ENCODE data around the gene LEMD3. TPM values are rescaled to one million over a fixed set of nuclear protein-coding genes. Genes with fewer than 3 reads are reported as not detected.

Gene LEMD3
- polyA plus RNA-seq, 1 donor from 2014 or later, result 41.0 TPM

DNA sequence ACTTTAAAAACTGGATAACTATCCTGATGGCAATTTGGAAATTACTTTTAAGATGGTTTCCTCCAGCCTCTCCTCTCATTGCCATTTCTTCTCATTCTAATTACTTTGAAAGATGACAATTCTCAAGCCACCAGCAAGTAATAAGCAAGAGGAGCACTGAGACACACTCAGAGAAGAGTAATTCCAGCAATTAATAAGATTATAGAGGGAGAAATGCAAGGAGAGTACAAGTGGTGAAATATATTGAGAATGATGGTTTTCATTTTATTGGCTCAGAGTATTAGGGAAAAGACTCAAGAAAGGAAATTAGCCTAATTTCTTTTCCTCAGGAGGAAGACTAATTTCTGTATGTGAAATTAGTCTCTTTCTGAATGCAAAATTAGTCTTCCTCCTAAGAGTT, 88.6 kb downstream of the LEMD3 start:
- Histone ChIP-seq H3K27me3 (ENCODE audit: insufficient read depth, low read depth, low read length) (no peaks in the 10 kb centered on the region), H3F3A (ENCODE audit: insufficient read depth, low read length, poor library complexity, severe bottlenecking) (no peaks in the 10 kb centered on the region), H3K36me3 (ENCODE audit: insufficient read depth, low read length) (no peaks in the 10 kb centered on the region), H3K27ac (ENCODE audit: low read length) (no peak overlapping the region), H3K9me2 (ENCODE audit: insufficient read depth, low read length) (no peaks in the 10 kb centered on the region), H3K4me3 (ENCODE audit: low read length) (no peak overlapping the region), H3K79me2 (replicated peaks; ENCODE audit: insufficient read depth, low read length) (no peaks in the 10 kb centered on the region), H3K4me2 (ENCODE audit: low read length) (no peak overlapping the region), H3K9ac (ENCODE audit: low read length) (no peak overlapping the region), H2AFZ (ENCODE audit: low read depth, low read length) (no peak overlapping the region), H4K20me1 (ENCODE audit: insufficient read depth) (no peaks in the 10 kb centered on the region), H3K9me3 (ENCODE audit: low read length) (no peaks in the 10 kb centered on the region)
- TF ChIP-seq, protein P1, sequence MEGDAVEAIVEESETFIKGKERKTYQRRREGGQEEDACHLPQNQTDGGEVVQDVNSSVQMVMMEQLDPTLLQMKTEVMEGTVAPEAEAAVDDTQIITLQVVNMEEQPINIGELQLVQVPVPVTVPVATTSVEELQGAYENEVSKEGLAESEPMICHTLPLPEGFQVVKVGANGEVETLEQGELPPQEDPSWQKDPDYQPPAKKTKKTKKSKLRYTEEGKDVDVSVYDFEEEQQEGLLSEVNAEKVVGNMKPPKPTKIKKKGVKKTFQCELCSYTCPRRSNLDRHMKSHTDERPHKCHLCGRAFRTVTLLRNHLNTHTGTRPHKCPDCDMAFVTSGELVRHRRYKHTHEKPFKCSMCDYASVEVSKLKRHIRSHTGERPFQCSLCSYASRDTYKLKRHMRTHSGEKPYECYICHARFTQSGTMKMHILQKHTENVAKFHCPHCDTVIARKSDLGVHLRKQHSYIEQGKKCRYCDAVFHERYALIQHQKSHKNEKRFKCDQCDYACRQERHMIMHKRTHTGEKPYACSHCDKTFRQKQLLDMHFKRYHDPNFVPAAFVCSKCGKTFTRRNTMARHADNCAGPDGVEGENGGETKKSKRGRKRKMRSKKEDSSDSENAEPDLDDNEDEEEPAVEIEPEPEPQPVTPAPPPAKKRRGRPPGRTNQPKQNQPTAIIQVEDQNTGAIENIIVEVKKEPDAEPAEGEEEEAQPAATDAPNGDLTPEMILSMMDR (IDR thresholded peaks at IDR 0.05; ENCODE audit: poor library complexity, severe bottlenecking), result no peak
- no peak for TF ChIP-seq EZH2 (IDR thresholded peaks at IDR 0.05; ENCODE audit: borderline replicate concordance, insufficient read depth, low read length, poor library complexity, severe bottlenecking)
- TF ChIP-seq POLR2AphosphoS5 (IDR thresholded peaks at IDR 0.05), result no peak
- TF ChIP-seq, protein P2, sequence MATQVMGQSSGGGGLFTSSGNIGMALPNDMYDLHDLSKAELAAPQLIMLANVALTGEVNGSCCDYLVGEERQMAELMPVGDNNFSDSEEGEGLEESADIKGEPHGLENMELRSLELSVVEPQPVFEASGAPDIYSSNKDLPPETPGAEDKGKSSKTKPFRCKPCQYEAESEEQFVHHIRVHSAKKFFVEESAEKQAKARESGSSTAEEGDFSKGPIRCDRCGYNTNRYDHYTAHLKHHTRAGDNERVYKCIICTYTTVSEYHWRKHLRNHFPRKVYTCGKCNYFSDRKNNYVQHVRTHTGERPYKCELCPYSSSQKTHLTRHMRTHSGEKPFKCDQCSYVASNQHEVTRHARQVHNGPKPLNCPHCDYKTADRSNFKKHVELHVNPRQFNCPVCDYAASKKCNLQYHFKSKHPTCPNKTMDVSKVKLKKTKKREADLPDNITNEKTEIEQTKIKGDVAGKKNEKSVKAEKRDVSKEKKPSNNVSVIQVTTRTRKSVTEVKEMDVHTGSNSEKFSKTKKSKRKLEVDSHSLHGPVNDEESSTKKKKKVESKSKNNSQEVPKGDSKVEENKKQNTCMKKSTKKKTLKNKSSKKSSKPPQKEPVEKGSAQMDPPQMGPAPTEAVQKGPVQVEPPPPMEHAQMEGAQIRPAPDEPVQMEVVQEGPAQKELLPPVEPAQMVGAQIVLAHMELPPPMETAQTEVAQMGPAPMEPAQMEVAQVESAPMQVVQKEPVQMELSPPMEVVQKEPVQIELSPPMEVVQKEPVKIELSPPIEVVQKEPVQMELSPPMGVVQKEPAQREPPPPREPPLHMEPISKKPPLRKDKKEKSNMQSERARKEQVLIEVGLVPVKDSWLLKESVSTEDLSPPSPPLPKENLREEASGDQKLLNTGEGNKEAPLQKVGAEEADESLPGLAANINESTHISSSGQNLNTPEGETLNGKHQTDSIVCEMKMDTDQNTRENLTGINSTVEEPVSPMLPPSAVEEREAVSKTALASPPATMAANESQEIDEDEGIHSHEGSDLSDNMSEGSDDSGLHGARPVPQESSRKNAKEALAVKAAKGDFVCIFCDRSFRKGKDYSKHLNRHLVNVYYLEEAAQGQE (IDR thresholded peaks at IDR 0.05; ENCODE audit: borderline replicate concordance), result no peak
- no peak for TF ChIP-seq EP300 (conservative IDR thresholded peaks at IDR 0.05; ENCODE audit: poor library complexity, severe bottlenecking)
- TF ChIP-seq MXI1 (conservative IDR thresholded peaks at IDR 0.05; ENCODE audit: poor library complexity, severe bottlenecking), result no peak
- TF ChIP-seq TAF1 (IDR thresholded peaks at IDR 0.05; ENCODE audit: low read depth), result no peak
- TF ChIP-seq RAD21 (conservative IDR thresholded peaks at IDR 0.05), result no peak
- no peak for TF ChIP-seq SMC3 (conservative IDR thresholded peaks at IDR 0.05; ENCODE audit: poor library complexity)

DNA sequence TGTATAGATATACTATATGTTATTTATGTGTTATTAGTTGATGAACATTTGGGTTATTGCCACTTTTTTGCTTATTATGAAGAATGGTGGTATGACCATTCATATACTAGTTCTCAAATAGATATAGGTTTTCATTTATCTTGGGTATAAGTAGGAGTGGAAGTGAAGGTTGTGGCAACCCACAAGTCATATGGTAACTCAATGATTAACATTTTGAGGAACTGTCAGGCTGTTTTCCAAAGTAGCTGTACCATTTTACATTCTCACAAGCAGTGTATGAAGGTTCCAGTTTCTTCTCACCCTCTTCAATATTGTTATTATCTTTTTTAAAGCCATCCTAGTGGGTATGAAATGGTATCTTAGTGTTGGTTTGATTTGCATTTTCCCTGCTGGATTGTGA, 90.1 kb downstream of the LEMD3 start:
- no peak overlapping the region for H3K4me2 ChIP-seq (ENCODE audit: low read length)
- no peaks in the 10 kb centered on the region for H3K36me3 ChIP-seq (ENCODE audit: insufficient read depth, low read length)
- H3K9ac ChIP-seq (ENCODE audit: low read length), result no peak overlapping the region
- TF ChIP-seq MXI1 (conservative IDR thresholded peaks at IDR 0.05; ENCODE audit: poor library complexity, severe bottlenecking) (no peak), EP300 (conservative IDR thresholded peaks at IDR 0.05; ENCODE audit: poor library complexity, severe bottlenecking) (no peak), RAD21 (conservative IDR thresholded peaks at IDR 0.05) (no peak), EZH2 (IDR thresholded peaks at IDR 0.05; ENCODE audit: borderline replicate concordance, insufficient read depth, low read length, poor library complexity, severe bottlenecking) (no peak), POLR2AphosphoS5 (IDR thresholded peaks at IDR 0.05) (no peak), SMC3 (conservative IDR thresholded peaks at IDR 0.05; ENCODE audit: poor library complexity) (no peak), TAF1 (IDR thresholded peaks at IDR 0.05; ENCODE audit: low read depth) (no peak)
- TF ChIP-seq, protein P1 (IDR thresholded peaks at IDR 0.05; ENCODE audit: poor library complexity, severe bottlenecking), result no peak
- TF ChIP-seq, protein P2 (IDR thresholded peaks at IDR 0.05; ENCODE audit: borderline replicate concordance), result no peak
- H3F3A ChIP-seq (ENCODE audit: insufficient read depth, low read length, poor library complexity, severe bottlenecking), result no peaks in the 10 kb centered on the region
- H3K9me2 ChIP-seq (ENCODE audit: insufficient read depth, low read length), result no peaks in the 10 kb centered on the region
- H2AFZ ChIP-seq (ENCODE audit: low read depth, low read length), result no peak overlapping the region
- H3K27me3 ChIP-seq (ENCODE audit: insufficient read depth, low read depth, low read length), result no peaks in the 10 kb centered on the region
- H3K79me2 ChIP-seq (replicated peaks; ENCODE audit: insufficient read depth, low read length), result no peaks in the 10 kb centered on the region
- H3K27ac ChIP-seq (ENCODE audit: low read length), result no peak overlapping the region
- no peaks in the 10 kb centered on the region for H4K20me1 ChIP-seq (ENCODE audit: insufficient read depth)
- no peak overlapping the region for H3K4me3 ChIP-seq (ENCODE audit: low read length)
- no peaks in the 10 kb centered on the region for H3K9me3 ChIP-seq (ENCODE audit: low read length)
